Endothelial cell of umbilical vein (primary cell): ENCODE data around the gene ADAMTSL2.

ENCODE experiments used
- EZH2 ChIP-seq: IDR thresholded peaks from 2 replicates; pipeline ENCODE4 v1.6.1; 2012; ENCODE audit warnings: borderline replicate concordance, low read depth, mild to moderate bottlenecking, moderate library complexity, low read length, inconsistent platforms; ENCODE audit not compliant: severe bottlenecking
- JUN ChIP-seq: IDR thresholded peaks from 2 replicates; pipeline ENCODE4 v1.6.1; 2011; ENCODE audit warnings: borderline replicate concordance, low read depth; ENCODE audit not compliant: insufficient read length, insufficient read depth
- TF ChIP-seq, protein P1 (sequence below), 2 donors: IDR thresholded peaks; 1 replicate in 1 of 2; 2 replicates in 1 of 2; pipeline ENCODE4 v1.5.1; 2011; ENCODE audit warnings: low read length in 2 of 2, mild to moderate bottlenecking in 2 of 2, moderate library complexity in 2 of 2, control low read depth in 1 of 2, inconsistent platforms in 1 of 2, low read depth in 1 of 2; ENCODE audit not compliant: insufficient read depth in 1 of 2; ENCODE audit errors: extremely low read depth in 1 of 2

DNA sequence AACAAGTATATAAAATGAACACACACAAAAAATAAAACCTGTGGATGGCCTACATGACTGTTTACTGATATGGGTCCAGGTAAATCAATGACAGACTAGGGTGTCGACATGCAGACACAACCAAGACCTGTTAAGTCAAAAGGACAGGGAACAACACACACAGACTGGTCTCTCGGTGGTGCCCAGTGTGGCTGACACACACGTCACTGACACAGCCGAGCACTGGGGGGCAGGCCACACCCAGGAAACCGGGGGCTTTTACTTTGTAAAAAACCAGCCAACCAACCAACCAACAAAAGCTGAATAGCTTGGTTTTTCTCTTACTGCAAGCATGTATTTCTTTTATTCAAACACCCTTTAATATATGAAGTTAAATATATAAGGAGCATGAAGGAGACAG is 69.7 kb downstream of the ADAMTSL2 start:
- TF ChIP-seq JUN (no peak), EZH2 (no peak)
- TF ChIP-seq, protein P1, sequence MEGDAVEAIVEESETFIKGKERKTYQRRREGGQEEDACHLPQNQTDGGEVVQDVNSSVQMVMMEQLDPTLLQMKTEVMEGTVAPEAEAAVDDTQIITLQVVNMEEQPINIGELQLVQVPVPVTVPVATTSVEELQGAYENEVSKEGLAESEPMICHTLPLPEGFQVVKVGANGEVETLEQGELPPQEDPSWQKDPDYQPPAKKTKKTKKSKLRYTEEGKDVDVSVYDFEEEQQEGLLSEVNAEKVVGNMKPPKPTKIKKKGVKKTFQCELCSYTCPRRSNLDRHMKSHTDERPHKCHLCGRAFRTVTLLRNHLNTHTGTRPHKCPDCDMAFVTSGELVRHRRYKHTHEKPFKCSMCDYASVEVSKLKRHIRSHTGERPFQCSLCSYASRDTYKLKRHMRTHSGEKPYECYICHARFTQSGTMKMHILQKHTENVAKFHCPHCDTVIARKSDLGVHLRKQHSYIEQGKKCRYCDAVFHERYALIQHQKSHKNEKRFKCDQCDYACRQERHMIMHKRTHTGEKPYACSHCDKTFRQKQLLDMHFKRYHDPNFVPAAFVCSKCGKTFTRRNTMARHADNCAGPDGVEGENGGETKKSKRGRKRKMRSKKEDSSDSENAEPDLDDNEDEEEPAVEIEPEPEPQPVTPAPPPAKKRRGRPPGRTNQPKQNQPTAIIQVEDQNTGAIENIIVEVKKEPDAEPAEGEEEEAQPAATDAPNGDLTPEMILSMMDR (IDR thresholded peaks at IDR 0.05; ENCODE audit: extremely low read depth in 1 of 2, insufficient read depth in 1 of 2, low read depth in 1 of 2, low read length in 2 of 2), result no peak
